Neutrophil (primary cell): Measurements from ENCODE around the gene DBN1.

ENCODE experiments used
- H3K27ac ChIP-seq: fragments of 200-600 bp; sonication (generic); 2 replicates; pipeline ENCODE4 v1.5.1; 2016; ENCODE audit warnings: mild to moderate bottlenecking, moderate library complexity
- H3K27me3 ChIP-seq: fragments of 200-600 bp; sonication (generic); 2 replicates; pipeline ENCODE4 v1.6.0; 2016; ENCODE audit warnings: mild to moderate bottlenecking
- H3K36me3 ChIP-seq: fragments of 200-600 bp; sonication (generic); 2 replicates; pipeline ENCODE4 v1.5.1; 2017
- H3K4me1 ChIP-seq, 2 experiments: fragments of 200-600 bp in 1 of 2; sonication (generic) in 1 of 2; 1 replicate in 1 of 2; 2 replicates in 1 of 2; pipeline versions ENCODE4 v1.5.1 to v1.6.1; 2013 to 2016; ENCODE audit warnings: low read depth in 1 of 2, low read length in 1 of 2, mild to moderate bottlenecking in 1 of 2, moderate library complexity in 1 of 2; ENCODE audit not compliant: control insufficient read depth in 1 of 2, insufficient read depth in 1 of 2
- H3K4me3 ChIP-seq, 2 experiments: fragments of 200-600 bp in 1 of 2; sonication (generic) in 1 of 2; 1 replicate in 1 of 2; 2 replicates in 1 of 2; pipeline ENCODE4 v1.5.1; 2013 to 2016; ENCODE audit warnings: low read depth in 1 of 2, low read length in 1 of 2, mild to moderate bottlenecking in 1 of 2, moderate library complexity in 1 of 2
- H3K9me3 ChIP-seq: fragments of 200-600 bp; sonication (generic); 2 replicates; pipeline ENCODE4 v1.5.1; 2016
- CTCF ChIP-seq: fragments of 200-600 bp; sonication (generic); IDR thresholded peaks from 2 replicates; pipeline ENCODE4 v1.5.1; 2016; ENCODE audit warnings: antibody characterized with exemption

DBN1 gene

DNA sequence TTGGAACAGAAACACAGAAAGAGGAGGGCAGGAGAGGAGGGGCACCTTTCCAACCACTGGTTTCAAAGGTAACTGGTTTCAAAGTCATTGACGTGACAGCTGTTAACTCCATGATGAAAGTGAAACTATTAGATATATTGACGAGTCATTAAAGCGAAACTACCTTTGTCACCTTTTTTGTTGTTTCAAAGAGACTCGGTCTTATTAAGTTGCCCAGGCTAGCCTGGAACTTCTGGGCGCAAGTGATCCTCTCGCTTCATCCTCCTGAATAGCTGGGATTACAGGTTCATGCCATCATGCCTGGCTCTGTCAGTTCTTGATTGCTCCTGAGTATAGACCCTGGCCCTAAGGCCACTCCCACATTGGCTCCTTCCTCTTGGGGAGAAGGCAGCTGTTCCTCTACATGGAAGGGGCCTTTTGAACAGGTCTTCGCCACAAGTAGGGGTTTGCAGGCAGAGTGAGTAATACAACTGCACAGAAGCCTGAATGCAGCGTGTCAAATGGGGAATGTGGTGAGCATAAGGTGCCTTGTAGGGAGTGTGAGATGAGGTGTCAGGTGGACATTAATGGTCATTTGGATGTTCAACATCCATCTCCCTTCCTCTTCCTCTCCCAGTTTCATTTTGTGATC is 60.7 kb downstream of the DBN1 start:
- Histone ChIP-seq H3K36me3 (no peaks in the 10 kb centered on the region), H3K4me3 (no peak overlapping the region), H3K9me3 (no peaks in the 10 kb centered on the region), H3K27me3 (no peaks in the 10 kb centered on the region), H3K27ac (peak overlapping the region; percentile 46), H3K4me1 (peaks cover 48 to 59% of the 10 kb centered on the region in 2 experiments)
- no peak for TF ChIP-seq CTCF

DNA sequence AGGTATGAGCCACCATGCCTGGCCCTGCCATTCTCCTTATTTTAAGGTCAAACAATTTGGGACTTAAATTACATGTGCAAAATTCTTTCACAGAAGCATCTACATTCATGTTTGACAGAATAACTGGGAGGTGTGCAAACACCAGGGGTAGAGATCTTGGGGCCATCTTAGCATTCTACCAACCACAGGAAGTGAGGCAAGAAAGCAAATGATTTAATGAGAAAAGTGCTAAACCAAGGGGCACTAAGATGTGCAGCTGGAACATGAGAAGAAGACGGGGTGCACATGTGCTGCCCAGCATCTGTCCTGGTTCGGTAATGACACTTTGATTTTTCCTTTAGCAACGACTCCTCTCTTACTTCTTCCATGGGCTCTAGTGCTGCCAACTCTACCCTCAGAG is 62.9 kb downstream of the DBN1 start:
- Histone ChIP-seq H3K27me3 (no peaks in the 10 kb centered on the region), H3K9me3 (no peaks in the 10 kb centered on the region), H3K4me3 (no peak overlapping the region), H3K36me3 (no peaks in the 10 kb centered on the region), H3K27ac (no peak overlapping the region), H3K4me1 (peaks cover 41 to 51% of the 10 kb centered on the region in 2 experiments)
- TF ChIP-seq CTCF = no peak

DNA sequence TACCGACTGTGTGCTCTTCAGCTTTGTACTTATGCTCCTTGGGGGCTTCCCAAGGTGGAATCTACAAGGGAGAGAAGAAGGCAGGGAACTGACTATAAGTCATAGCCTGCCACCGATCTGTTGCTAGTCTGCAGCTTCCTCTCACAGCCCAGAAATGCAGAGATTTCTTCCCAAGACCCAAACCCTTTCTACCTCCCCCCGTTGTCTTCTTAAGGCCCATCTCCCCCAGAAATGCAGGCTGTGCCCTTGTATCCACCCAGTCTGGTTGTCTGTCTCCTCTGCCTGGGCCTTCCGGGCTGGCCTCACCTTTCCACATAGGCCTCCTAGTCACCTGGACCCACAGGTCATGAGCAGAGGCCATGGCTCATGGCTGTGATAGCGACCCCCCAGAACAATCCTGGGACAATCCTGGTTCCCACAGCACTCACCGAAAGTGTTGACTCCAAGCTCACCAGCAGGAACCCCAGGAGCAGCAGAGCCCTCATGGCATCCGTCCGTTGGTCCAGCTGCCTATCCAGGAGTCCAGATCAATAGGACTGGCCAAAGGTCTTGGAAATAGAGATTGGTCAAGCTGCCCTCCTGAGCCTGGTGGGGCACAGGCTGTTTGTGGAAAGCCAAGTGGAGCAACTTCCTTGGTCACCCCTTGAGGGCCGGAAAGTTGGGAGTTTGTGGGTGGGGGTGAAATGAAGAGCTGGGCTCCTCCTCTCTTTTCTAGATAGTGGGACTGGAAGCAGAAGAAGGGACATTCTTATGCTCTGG is 64.2 kb downstream of the DBN1 start, which contains the start of gene F12:
Gene F12 (minus strand): TSS at position 522 of the 759 bp plus-strand sequence. CDS start 37 bp downstream, at position 485.
- no peaks in the 10 kb centered on the region for H3K36me3 ChIP-seq
- peaks cover 47 to 56% of the 10 kb centered on the region in 2 experiments for H3K4me1 ChIP-seq
- H3K9me3 ChIP-seq = no peaks in the 10 kb centered on the region
- no peaks in the 10 kb centered on the region for H3K27me3 ChIP-seq
- no peak within 1 kb of the TSS for H3K27ac ChIP-seq
- TF ChIP-seq CTCF = no peak
- H3K4me3 ChIP-seq = no peak within 1 kb of the TSS
